Renal cortical epithelial cell (primary cell): ENCODE measurements around the gene MACROH2A1. TPM values are rescaled to one million over a fixed set of nuclear protein-coding genes. Genes with fewer than 3 reads are reported as not detected.
"Not testable (repeated sequence)": the region's sequence is repeated elsewhere in the genome, so short reads cannot be mapped to it uniquely, and the experiment has no call there.

Experiments
- DNase-seq: peaks from one replicate; pipeline ENCODE4 v3.0.0-alpha.2; 2011; ENCODE audit warnings: low read depth
- total RNA-seq: library from RNA; depleted of rRNA; stranded (reverse); fragments of >200 nt; gene quantifications from 2 replicates; pipeline ENCODE4 v1.2.3, GENCODE V29; 2014

Gene MACROH2A1
- total RNA-seq, 1 donor from 2014 or later, result 282 TPM

DNA sequence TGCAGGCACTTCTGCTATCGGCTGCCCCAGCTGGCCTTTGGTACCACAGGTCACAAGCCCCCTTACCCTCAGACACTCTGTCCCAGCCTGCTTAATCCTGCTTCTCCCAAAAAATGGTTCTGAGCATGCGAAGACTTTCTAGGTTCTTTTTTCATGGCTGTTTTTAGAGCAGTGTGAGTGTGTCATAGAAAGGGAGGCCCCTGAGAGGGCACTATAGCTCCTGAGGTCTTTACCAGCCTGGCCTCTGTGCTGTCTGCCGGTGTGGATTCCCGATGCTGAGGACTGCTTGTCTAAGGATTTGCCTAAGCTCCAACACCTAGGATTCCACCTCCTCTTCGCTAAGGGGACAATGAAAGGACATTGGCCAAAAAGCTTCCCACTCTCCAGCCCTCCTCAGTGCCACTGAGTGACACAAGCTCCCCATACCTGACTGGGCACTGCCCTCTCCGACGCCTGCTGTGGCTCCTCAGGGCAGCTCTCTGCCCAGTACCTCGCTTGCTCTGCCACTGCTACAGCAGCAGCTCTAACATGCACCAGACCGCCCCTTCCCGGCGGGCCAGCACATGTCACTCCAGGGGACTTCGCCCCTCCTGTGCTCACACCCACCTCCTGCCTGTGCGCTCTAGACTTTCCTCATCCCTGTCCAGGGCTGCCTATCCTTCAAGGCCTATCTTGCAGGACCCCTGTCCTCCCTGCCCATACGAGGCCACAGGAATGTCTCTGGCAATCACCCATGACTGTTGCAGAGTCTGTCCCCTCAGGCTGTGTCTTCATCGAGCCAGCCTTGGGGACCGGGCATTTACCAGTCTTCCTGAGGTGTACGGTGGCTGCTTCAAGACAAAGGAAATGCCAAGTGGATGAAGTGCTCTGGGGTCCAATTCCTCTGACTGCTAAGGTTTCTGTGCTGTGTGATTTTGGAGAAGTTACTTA lies 21.0 kb downstream of the MACROH2A1 start:
- DNase-seq, result no peak

DNA sequence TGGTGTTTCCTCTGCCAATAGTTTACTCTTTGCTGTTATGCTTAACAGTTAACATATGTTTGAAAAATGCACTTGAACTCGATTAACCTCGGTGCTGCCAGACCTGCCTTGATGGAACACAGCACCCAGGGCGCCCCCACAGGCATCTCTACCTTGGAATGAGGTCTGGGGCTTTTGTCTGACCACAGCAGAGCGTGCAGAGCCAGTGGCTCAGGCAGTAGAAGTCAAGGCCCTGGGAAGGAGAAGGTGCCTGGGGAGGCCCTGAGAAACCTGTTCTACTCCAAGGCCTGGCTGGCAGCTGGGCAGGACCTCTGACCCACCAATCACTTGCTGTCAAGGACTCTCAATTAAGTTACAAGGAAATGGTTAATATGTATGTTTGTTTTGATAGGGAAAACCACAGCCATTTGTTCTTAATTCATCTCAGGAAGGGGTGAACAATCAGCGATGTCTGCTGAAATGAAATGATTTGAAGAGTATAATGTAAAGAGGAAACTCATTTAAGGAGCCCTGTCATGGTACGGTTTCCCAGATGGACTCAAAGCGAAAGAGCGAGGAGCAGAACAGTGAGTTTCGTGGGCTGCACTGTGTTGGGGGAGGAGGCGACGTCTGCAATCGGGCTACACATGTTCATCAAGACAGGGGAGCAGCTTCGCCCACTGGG lies 21.9 kb downstream of the MACROH2A1 start:
- no peak for DNase-seq

DNA sequence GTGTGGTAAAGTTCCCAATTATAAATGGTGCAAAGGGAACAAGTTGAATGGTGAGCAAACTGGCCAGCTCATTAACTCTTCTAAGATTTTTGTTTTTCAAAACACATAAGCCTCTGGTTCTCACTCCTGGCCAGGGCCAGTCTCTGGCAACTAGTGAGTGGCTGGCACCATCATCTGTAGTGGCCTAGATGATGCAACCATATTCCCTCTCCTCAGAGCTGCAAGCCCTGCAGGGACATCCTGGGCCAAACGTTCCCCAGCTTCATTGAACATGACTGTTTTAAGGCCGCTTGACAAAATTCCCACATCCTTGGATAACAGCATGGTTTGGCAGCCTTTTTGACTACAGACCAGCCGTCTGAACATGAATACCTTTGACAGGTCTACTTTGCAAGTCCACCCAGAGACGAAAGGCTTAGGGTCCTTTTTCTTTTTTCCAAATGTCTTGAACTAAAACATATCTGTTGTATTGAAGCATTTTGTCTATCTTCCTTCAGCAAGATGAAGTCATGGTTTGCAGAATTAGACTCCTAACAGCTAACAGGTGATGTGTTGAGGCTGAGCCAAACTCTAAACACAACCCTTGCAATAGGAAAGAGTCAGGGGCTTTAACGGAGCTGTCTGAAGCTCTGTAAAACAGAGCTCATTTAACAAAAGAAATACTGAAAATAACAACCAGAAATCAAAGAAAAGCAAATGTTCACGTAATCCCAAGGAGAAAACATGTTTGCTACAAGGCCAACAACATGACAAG lies 23.8 kb downstream of the MACROH2A1 start:
- no peak for DNase-seq

DNA sequence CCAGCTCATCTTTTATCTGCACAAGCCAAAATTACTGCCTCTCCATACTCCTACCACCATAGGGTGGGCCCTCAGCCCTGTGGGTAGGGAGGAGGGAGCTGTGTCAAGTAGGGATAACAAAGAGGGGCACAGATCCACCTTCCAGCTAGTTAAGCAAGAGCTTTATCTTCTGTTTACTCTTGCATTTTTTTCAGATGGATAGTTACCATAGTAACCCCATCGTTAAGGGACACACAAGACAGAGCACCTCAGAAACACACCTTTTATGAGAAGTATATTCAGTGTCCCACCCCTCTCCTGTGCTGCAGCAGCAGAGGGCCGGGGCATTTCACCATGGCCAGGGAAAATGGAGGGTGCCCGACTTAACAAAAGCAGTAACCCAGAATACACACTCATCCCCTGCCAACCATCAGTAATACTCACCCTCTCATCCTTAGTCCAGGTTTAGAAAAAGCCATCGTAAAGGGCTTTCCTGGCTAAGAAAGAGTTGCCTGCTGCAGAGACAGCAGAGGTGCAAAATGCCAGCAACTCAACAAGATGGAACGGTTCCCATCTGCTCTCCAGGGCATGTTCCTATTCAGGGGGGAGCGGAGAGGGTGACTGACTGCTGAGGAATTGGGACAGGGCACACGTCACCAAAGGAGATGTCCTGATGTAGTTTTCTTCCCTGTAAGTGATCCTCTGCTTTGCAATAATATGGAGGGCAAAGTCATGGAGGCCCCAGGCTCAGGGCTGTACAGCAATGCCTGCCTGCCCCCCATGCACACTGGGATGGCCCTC lies 25.1 kb downstream of the MACROH2A1 start:
- DNase-seq, result no peak

DNA sequence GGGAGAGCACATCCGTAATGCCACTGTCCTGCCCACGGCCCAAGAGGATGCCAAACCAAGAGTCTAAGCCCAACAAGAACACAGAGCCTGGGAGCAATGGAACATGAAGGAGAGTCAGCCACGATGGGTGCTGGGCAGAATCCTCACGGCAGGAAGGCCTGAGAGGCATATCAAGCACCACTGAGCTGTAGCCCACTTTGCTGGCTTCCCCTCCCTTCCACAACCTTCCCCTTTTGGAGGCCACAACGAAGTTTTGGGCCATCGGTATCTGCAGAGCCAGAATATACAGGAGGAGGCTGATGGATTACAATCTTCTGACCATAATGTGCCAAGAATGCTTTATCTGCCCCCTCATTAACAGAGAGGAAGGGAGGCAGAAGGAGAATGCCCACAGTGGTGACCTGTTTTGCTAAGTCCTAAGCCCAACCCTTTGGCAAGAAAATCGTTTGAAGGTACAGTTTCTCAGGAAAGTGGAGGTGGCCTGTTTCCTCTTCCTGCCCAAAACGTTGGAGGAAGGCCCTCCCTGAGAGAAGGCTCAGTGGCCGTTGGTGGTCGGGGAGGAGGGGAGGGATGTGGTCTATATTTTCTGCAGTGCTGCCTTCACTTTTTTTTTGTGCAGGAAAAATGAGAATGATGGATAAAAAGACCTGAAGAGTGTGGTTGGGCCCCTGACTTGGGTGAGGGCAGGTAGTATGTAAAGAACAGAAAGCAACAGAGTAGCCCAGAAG lies 26.2 kb downstream of the MACROH2A1 start:
- DNase-seq, result no peak

DNA sequence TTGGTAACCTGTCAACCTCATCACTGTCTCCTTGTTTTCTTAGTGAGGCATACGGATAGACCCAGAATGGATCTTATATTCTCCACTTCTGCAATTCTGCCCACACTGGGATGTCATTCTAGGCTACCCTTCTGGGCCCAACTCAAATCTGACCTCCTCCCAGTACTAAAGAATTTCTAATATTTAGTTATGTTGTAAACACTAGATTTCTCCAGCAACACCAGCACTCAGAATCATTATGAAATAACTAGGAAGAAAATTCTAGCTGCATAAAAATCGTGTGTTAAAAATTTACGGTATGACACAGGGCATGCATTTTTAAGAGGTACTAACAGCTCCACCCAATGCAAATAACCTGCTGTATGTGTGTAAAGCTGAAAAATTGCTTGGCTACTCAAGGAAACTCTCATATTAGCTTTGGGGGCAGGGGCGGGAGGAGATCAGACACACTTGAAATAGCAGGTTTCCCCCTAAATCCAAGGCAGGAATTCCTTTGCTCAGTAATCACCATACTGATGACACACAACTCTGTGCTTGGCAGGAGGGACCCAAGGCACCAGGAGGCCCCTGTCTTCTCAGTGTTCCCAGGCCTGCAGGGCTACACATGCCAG lies 27.3 kb downstream of the MACROH2A1 start:
- no peak for DNase-seq

DNA sequence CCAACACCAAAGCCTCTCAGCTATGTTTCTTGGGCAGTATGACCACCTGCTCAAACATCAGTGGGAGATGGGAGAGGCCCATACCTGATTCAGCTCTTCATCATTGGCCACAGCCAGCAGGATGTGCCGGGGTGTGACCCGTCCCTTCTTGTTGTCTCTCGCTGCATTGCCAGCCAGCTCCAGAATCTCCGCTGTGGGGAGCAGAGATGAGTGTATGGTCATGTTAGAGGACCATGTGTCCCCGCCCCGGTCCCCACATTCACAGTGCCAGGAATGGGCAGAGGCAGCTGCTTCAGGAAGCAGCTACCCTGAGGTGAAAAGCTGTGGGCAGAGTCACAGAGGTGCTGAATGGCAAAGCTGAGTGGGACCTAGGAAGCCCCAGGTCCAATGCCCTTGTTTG lies 29.1 kb downstream of the MACROH2A1 start:
- no peak for DNase-seq

DNA sequence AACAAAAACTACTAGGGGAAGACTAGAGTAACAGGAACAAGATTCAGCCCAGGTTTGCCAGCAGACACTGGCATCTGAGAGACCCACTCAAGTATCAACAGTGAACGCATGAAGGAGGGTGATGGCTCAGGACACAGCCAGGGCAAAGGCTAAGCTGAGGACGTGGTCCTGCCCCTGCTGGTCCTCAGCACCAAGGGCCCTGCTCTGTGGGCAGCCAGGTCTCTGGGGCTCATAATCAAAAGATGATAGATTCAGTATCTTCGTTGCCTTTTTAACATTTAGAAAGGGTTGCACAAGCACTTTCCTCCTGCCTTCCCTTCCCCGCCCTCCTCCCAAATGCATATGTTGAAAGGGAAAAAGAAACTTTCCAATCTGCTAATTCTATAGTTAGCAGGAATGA lies 31.5 kb downstream of the MACROH2A1 start:
- no peak for DNase-seq

DNA sequence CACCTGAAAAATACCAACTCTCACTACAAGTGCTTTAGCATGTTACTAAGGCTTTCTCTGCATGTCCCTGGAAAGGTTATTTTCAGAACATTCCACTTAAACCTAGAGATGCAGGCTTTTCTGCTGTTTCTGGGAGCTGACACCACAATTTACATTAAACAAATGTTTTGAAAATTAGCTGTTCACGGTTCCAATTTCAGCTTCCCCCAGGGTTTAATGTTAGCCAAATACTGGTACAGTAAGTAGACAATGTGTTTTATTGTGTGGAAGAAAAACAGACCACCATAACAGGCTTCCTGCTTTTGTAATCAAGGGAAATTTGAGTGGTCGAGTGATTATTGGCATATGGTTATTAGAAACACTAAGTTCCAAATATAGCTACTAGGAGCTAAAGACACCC lies 32.0 kb downstream of the MACROH2A1 start:
- DNase-seq, result no peak

DNA sequence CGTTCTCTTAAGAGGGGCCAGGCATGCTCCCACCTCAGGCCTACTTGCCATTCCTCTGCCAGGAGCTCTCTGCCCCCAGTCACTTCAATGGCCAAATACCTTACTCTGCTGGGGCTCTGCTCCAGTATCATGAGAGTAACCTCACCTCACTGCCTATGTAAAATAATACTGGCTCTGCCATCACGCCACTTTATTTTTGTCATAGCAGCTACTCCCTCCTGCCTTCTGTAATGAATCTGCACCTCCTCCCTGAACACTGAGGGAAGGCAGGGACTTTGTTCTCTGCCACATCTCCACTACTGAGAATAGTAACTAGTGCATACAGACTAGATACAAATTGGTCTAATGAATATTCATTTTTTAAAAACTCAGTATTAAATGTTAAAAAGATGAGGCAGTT lies 33.8 kb downstream of the MACROH2A1 start:
- no peak for DNase-seq

DNA sequence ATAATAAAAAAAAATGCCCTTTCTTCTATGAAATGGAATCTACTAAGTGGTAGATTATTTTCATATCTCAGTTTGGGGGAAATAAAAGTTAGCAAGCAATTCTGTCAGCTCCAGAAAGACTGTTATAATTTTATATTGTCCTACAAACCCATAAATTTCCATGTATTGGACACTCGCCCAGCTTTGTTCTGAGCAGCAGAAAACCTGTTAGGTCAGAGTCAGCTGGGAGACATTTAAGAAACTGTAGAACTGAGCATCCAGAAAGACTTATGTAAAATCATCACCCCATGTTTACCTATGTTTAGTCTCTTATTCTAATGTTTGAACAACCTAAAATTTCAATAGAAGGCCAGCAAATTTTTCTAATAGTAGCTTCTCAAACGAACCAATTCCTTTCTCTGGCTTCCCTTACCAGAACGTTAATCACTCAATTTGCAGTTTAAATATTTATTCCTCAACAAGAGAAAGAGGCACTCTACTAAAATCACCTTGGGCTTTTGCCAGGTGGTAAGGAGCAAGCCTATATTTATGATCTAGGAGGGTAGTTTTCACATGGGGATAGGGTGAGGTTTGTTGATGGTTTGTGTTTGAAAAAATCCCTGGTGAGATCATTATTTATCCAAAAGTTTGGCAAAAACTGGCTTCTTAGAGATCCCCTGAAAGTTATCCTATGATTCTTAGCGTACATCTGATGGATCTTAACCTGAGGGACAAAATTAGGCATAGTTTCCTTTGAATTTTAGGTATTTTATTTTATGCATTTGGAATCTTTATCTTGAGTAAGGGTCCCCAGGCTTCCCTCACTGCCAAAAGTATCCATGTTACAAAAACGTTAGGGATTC lies 34.4 kb downstream of the MACROH2A1 start:
- no peak for DNase-seq

DNA sequence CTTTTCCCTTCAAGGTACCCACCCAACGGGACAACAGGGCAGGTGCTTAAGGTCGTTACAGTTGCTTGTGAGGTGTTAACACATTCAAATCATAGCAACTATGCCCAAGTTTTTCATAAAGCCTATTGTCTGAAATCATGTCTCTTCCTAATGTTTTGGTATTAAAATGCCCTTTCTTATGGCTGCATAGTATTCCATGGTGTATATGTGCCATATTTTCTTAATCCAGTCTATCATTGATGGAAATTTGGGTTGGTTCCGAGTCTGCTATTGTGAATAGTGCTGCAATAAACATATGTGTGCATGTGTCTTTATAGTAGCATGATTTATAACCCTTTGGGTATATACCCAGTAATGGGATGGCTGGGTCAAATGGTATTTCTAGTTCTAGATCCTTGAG lies 35.7 kb downstream of the MACROH2A1 start:
- not testable (repeated sequence) for DNase-seq

DNA sequence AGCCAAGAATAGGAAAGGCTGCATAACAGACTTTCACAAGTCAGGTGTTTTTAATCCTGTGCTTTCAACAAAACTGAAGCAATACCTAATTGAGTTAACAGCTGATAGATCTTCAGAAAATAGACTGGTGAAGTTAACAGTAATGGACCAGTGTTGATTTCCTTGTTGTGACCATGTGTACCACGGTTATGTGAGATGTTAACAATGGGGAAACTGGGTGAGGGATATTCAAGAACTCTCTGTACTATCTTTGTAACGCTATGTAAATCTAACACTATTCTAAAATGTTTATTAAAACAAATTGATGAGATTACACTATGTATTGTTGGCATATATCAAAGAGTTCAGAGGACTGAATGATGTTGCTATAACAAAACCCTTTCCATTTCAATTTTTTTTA lies 36.9 kb downstream of the MACROH2A1 start:
- DNase-seq, result no peak

DNA sequence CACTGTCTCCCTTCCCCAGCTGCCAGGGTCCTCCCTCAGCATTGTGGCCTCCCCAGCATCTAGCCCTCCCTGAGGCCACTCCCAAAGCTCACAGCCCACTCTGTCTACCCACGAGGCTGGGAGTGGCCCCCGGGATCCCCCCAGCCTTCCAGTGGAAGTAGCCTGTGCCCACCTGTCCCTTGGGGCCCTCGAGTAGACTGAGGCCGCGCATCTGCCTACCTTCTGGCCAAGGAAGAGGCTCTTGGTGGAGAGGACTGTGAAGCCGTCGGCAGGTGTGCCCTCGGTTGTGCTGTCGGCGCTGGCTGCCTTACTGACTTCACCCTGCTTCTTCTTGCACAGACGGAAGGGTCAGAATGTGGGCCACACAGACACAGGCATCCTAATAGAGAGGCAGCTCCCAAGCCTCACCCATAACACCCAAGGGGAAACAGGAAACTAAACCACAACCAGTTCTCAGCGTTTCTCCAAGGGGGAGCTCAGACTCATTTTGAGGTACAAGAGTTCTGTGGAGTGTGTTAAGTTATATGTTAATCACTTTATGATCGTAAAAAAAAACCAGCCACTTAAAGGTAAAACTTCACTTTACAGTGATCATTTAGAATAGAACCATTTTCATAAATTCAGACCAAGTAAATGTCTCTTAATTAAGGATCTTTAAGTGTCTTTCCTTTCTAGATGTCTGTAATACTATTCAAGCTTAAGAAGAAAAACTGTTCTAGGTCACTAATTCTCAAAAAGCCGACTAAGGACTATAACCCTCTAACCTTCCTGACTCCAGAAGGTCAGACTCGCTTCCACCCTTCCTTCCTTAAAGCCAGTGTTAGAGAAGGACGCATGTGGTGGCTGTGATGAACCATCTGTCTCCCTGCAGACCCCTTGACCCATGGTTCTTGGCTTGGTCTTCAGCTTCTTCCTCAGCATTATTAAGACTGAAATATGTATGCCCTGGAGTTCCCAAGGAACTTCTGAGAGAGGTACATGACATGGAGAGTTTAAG lies 38.5 kb downstream of the MACROH2A1 start:
- no peak for DNase-seq

DNA sequence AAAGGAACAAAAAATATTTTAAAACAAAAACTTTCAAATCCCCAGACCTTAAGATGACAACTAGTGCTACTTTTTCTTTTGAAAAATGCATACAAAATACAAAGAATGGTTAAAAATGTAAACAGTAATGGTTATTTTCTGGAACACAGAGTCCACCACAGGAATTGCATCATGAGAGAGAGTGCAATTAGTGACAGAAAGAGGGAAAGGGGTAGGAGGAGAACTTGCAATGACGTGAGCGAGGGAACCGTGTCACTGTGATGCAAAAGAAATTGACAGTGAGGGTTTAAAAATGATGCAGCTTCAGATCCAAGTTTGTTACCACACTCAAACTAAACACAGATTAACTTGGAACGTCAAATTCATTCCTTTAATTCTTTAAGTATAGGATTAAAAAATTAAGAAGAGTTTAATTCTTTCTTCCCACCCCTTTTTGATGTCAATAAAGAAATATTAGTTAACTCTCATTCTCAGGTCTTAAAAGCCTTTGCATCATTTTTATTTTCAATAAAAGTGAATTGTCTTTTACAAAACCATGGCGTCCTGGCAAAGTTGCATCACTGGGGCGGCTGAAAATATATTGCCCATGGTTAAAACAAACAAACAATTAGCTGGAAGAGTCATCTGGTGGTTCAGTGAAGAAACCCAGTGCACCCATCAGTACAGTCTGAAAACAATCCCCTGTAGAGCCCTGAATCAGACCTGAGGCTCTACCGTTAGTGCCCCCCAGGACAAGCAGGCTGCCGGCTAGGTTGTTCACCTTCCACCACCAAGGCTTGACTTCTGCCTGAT lies 39.5 kb downstream of the MACROH2A1 start:
- DNase-seq, result no peak

DNA sequence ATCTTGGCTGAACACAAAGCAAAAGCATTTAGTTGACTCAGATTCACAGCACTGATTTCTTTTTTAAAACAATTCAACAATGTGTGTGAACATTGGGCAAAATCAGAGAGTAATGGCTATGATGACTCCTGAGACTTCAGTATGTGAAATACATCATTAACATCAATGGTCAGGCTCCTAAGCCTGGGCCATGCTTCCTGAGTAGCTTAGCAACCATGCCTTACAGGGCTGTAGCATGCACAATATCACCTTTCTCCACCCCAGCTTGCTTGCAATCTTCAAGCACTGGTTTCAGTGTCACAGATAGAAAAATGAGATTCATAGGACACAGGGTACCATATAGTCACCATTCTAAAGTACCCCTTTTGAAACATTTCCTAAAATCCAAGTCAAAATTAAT lies 41.3 kb downstream of the MACROH2A1 start:
- DNase-seq, result no peak

DNA sequence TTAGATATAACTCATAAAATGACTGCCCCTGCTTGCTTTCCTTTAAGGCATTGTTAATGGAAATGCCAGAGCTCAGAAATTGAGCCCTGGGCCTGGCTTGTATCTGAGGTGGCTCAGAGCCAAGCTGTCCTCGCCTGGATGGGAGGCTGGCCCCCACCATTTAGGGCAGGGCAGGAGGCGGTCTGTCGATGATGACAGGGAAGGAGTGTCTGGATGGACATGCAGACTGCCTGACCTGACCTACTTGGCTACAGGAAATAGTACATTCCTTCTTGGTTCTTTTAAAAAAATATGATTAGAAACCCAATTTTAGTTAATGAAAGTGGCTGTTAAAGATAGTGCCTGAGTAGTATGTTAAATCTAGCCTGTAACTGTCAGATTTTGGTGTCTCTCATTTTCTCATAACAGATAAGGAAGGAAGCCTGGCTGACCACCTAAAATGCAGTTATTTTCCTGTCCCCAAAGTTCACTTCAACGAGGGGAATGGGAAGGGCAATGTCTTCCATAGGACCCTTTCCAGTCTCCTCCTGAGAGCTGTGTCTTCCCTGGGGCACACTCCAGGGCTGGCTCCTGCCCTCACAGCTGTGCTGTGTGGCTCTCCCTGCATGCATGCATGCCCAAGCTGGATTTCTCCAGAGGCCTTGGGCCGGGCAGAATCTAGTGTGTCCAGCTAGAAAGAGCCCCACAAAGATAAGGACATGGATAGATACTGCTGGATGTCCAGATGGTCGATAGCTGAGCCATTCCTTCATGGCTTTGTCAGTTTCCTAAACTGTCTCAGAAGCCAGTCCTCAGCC lies 42.3 kb downstream of the MACROH2A1 start:
- peak; percentile 7 for DNase-seq
